NCI-H2081 treated with DMSO at 0.1 percent for 48 hours (cell line): ENCODE data around the gene VAMP2.

Experiments used
- DNase-seq: peaks from one replicate; lab custom pipeline; 2025; lab: John Stamatoyannopoulos, UW

The VAMP2 gene

GRCh38 chr17:8162233-8162996, at the start of gene VAMP2:
TSS of gene VAMP2 (minus strand) at chr17:8162948. CDS start at chr17:8162879, 69 bp downstream.
- DNase-seq = no peak

GRCh38 chr17:8210761-8211458, 48.2 kb upstream of the VAMP2 start:
- DNase-seq = no peak

GRCh38 chr17:8209907-8210760, 47.4 kb upstream of the VAMP2 start, which contains the start of gene AURKB:
TSS of gene AURKB (minus strand) at chr17:8210575. CDS start at chr17:8210224, 351 bp downstream.
- DNase-seq = peak; percentile 65

GRCh38 chr17:8206536-8206935, 43.8 kb upstream of the VAMP2 start:
- no peak for DNase-seq

- DNase-seq = no peak
Observed at GRCh38 chr17:8204761-8205555, 42.2 kb upstream of the VAMP2 start.

GRCh38 chr17:8192070-8192815, 29.5 kb upstream of the VAMP2 start:
- peak; percentile 76 for DNase-seq

- no peak for DNase-seq
Observed at GRCh38 chr17:8190506-8190905, 27.8 kb upstream of the VAMP2 start.

- DNase-seq = peak; percentile 73
Observed at GRCh38 chr17:8189711-8190477, 27.1 kb upstream of the VAMP2 start, which contains the start of gene BORCS6. TSS of gene BORCS6 (minus strand) at chr17:8190180. CDS start at chr17:8190140, 40 bp downstream.

- DNase-seq = no peak
Observed at GRCh38 chr17:8189041-8189710, 26.4 kb upstream of the VAMP2 start.

GRCh38 chr17:8188263-8188839, 25.6 kb upstream of the VAMP2 start:
- DNase-seq = no peak

- DNase-seq = peak; percentile 83
Observed at GRCh38 chr17:8187517-8188262, 24.9 kb upstream of the VAMP2 start.

GRCh38 chr17:8186787-8187516, 24.2 kb upstream of the VAMP2 start:
- peak; percentile 79 for DNase-seq

GRCh38 chr17:8186446-8186786, 23.7 kb upstream of the VAMP2 start:
- DNase-seq = no peak

GRCh38 chr17:8185582-8186445, 23.1 kb upstream of the VAMP2 start:
- no peak for DNase-seq

- DNase-seq = no peak
Observed at GRCh38 chr17:8176998-8177731, 14.4 kb upstream of the VAMP2 start.
